HG02870 (cell line): Measurements from ENCODE around the gene ZNF22.
"Not testable (repeated sequence)": the region's sequence is repeated elsewhere in the genome, so short reads cannot be mapped to it uniquely, and the experiment has no call there.

Experiments used
- ATAC-seq: cut with Tn5 transposase; IDR thresholded peaks from one replicate; pipeline ENCODE4 v1.9.1; 2021; ENCODE audit warnings: mild to moderate bottlenecking, moderate library complexity; ENCODE audit not compliant: unreplicated experiment

The ZNF22 gene

DNA sequence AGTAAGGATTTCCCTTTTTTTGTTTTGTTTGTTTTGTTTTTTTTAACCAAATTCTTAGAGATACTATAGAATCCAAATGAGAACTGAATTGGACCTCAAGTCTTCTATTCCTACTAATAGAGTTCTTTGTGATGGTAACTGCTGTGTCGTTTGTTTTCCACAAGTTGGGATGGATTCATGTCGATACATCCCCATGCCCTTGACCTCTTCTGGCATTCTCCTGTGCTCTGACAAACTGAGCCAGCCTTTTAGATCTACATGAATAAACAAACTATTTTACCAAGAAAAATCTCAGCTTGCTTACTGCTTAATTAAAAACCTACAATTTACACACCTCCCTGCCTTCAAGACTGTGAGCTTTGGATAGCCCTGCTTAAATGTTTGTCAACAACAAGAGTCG is 3.9 kb downstream of the ZNF22 start:
- ATAC-seq: no peak

DNA sequence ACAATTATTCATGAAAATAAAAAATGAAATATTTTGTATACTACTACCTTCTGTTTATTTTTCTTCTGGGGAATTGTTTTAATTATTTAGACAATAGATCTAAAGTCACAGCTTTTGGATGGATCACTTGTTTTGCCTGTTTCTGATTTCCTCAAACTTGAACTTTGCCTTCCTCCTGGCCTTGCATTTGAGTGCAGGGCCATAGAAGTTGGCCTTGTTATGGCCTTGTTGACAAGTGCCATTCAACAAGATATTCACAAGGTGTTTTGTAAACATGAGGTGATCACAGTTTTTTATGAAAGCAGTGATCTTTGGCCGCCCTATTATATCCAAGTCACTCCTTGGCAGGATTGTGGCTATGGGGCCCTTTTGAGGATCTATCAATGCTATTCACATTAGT is 4.6 kb downstream of the ZNF22 start:
- no peak for ATAC-seq

DNA sequence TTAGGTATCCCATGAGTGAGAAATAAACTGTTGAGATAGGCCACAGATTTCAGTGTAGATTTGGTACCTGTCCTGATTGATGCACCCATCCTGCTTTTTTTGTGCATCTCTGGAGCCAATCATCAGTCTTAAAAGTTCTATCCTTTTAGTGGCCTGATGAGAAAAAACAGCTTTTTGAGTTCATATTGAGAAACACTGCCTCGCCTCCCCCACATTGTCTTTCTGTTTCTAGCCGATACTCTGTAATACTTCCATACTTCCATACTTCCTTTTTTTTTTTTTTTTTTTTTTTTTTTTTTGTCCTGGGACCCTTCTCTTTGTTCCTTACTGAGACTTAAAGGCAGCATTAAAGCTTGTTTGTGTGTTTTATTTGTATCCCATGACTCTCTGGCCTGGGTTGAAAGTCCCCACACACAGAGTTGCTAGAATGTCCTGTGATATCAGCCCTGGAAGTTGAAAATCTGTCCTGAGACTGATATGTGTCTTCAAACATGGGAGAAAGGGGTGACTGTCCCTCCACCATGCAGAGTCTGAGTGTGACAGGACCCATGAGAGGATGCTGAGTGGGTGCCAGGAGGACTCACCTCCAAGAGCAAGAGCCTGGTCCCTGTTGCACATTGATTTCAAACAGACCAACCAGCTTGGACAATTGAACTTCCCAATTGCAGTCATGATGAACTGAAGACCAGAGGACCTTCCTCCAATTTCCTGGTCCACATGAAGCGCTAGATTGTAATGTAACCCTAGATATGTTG is 5.7 kb downstream of the ZNF22 start:
- no peak for ATAC-seq

DNA sequence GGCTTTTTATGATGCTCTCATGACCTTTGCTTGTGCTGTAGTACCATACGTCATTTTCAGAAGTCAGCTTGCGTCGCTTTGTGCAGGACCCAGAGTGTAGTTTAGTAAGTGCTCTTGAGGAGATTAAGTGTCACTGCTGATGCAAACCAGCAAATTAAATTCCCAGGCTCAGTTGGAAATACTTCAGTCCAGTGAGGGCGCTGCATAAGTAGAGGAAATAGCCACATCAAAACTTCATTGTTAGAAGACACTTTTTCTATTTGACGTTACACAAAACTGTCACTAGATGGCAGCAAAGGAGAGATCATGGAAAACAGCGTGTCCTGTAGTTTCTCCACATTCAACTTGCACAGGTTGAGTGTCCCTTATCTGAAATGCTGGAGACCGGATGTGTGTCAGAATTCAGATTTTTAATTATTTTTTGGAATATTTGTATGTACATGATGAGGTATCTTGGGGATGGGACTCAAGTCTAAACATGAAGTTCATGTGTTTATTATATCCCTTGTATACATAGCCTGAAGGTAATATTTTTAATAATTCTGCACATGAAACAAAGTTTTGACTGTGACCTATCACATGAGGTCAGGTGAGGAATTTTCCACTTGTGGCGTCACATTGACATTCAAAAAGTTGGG is 7.9 kb downstream of the ZNF22 start:
- ATAC-seq: peak; percentile 71

DNA sequence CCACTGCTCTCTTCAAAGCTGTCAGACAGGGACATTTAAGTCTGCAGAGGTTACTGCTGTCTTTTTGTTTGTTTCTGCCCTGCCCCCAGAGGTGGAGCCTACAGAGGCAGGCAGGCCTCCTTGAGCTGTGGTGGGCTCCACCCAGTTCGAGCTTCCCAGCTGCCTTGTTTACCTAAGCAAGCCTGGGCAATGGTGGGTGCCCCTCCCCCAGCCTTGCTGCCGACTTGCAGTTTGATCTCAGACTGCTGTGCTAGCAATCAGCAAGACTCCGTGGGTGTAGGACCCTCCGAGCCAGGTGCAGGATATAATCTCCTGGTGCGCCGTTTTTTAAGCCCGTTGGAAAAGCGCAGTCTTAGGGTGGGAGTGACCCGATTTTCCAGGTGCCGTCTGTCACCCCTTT is 13.8 kb downstream of the ZNF22 start:
- ATAC-seq: not testable (repeated sequence)

DNA sequence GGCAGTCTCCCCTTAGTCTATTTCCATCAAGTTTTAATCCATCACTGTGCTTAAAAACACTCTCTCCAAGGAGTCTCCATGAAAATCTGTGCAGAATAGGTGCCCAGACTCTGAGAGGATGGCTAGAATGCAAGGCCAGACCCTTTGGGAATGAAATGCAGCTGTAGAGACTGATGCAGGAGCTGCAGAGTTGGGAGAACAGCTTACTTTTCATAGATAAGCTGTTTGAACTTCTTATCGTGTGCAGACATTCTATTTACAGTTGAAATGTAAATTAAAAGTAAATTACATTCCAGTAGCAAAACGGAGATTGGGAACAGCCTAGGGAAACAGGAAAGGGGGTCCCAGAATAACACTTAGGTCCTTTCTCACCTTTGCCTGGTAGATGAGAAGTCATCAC is 14.9 kb downstream of the ZNF22 start:
- no peak for ATAC-seq

DNA sequence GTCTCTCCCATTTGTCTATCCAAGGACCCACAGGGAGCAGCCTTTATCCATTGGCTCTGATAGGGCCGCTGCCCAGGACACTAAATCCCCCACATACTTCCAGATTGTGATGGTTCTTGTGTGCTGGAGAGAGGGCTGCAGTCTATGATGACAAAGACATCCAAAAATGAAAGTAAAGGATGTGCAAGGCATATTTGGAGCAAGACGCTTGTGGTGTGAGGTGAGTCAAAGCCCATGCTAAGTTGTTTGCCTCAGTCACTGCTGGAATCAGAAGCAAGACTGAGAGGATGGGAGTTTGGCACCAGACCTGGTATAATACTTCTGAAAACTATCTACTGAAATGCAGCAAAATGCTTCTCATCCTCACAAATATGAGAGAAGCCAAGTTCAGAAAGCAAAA is 22.7 kb downstream of the ZNF22 start:
- ATAC-seq: no peak

DNA sequence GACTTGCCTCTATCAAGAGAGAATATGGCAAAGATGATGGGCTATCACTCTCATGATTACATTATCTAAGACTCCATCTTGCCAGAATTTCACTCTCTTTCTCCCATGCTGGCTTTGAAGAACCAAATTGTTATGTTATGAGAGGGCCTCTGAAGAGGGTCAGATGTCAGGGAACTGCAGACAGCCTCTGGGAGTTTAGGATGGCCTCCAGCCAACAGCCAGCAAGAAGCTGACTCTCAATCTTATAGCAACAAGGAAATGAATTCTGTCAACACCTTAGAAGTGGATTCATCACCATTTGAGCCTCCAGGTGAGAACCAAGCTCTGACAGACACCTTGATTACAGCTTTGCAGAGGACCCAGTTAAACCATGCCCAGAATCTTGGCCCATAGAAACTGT is 33.6 kb downstream of the ZNF22 start:
- ATAC-seq: no peak

- ATAC-seq: no peak
Observed at GRCh38 chr10:45035673-45036072, 35.0 kb downstream of the ZNF22 start.

GRCh38 chr10:45040921-45041542 is 40.3 kb downstream of the ZNF22 start:
- ATAC-seq: no peak

DNA sequence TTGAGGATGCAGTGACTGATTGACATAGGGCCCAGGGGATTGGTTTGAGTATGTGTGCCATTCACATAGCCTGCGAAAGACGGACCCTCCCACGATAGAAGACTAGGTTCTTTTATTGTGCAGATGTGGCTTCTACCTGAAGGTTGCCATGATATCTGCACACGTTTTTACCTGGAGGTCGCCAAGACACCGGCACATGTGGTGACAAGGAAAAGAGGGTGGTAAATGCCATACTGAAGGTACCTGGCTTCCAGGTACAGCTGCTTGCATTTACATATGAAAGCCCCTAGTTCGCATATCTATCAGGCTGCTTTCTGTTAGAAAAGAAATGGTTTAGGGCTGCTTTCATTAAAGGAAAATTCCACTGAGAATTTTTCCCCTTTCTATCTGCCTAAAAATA is 43.6 kb downstream of the ZNF22 start:
- ATAC-seq: no peak

- ATAC-seq: no peak
Observed at GRCh38 chr10:45050551-45051235, 50.0 kb downstream of the ZNF22 start.

DNA sequence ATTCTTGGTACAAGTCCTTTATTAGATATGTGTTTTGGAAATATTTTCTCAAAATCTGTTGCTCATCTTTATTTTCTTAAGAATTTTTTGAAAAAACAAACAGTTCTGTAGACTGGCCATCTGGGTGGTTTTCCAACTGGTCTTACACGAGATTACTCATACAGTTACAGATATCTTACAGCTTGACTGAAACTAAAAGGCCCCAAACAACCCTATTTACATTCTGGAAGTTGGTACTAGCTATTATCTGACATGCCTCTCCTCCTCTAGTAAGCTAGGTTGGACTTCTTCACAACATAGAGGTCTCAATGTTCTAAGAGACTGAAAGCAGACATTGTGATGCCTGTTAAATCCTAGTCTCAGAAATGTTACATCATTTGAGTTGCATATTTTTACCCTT is 52.0 kb downstream of the ZNF22 start:
- no peak for ATAC-seq

GRCh38 chr10:45053569-45054100 is 52.9 kb downstream of the ZNF22 start:
- no peak for ATAC-seq
